K562 (cell line): ENCODE measurements around the gene C6orf15. TPM values are rescaled to one million over a fixed set of nuclear protein-coding genes. Genes with fewer than 3 reads are reported as not detected.

Experiments
- CCNT2 ChIP-seq: IDR thresholded peaks from 2 replicates; pipeline ENCODE4 v1.6.1; 2011; ENCODE audit warnings: borderline replicate concordance, low read depth, mild to moderate bottlenecking, moderate library complexity, mixed read lengths, low read length; ENCODE audit not compliant: insufficient read length; ENCODE audit errors: extremely low read depth
- ESRRB ChIP-seq: fragments of 250-450 bp; sonication (Bioruptor Pico); IDR thresholded peaks from 2 replicates; pipeline ENCODE4 v1.5.0; 2020; ENCODE audit warnings: mild to moderate bottlenecking, moderate library complexity, borderline replicate concordance
- GTF2F1 ChIP-seq: IDR thresholded peaks from 2 replicates; pipeline ENCODE4 v1.6.1; 2011; ENCODE audit warnings: low read depth, low read length, improper control_type of control experiment
- NFE2 ChIP-seq: IDR thresholded peaks from 2 replicates; pipeline ENCODE4 v1.6.1; 2014; ENCODE audit warnings: antibody characterized with exemption, low read depth
- NRF1 ChIP-seq, 2 experiments: fragments of 450-650 bp; IDR thresholded peaks in 1 of 2; conservative IDR thresholded peaks in 1 of 2; 2 replicates each; pipeline ENCODE4 v1.6.1; 2014; ENCODE audit warnings: mild to moderate bottlenecking in 2 of 2
- RBM25 ChIP-seq: fragments of 200-400 bp; formaldehyde crosslinking; IDR thresholded peaks from 2 replicates; pipeline ENCODE4 v1.6.1; 2018; ENCODE audit warnings: low read length, low read depth, moderate library complexity; ENCODE audit not compliant: severe bottlenecking
- STAG1 ChIP-seq: sonication (generic); formaldehyde crosslinking; IDR thresholded peaks from 2 replicates; pipeline ENCODE4 v1.5.0; 2020; ENCODE audit warnings: missing genetic modification reagents, borderline replicate concordance
- ZNF696 ChIP-seq: fragments of 250-450 bp; sonication (Bioruptor Pico); conservative IDR thresholded peaks from 2 replicates; pipeline ENCODE4 v1.4.0; 2020; ENCODE audit warnings: mild to moderate bottlenecking, moderate library complexity
- polyA plus RNA-seq, 8 experiments: library from polyadenylated mRNA; depleted of rRNA in 4 of 8; stranded (reverse) in 5 of 8; unstranded in 3 of 8; fragments of >200 nt; fragmentation: Nextera tagmentation in 2 of 8; fragmentation: Illumina TruSeq in 1 of 8; extraction: Ambion mirVana in 2 of 8; extraction: Trizol in 1 of 8; gene quantifications; 2 replicates each; pipeline versions ENCODE4 v1.2.1 to v1.2.3, GENCODE V29; 2011 to 2014; ENCODE audit warnings: inconsistent platforms in 1 of 8, missing spikeins in 1 of 8
- total RNA-seq, 7 experiments: library from RNA; depleted of rRNA in 6 of 7; stranded (reverse); fragments of >200 nt in 6 of 7; fragmentation: Illumina TruSeq in 2 of 7; extraction: Trizol in 2 of 7; gene quantifications; 2 replicates each; pipeline versions ENCODE4 v1.2.1 to v1.2.3, GENCODE V29; 2011 to 2021; ENCODE audit warnings: low replicate concordance in 1 of 7
- TF ChIP-seq, protein P1 (sequence below): fragments of 150-350 bp; IDR thresholded peaks from 2 replicates; pipeline ENCODE4 v1.6.1; 2014; ENCODE audit warnings: low read depth, mild to moderate bottlenecking, low read length, borderline replicate concordance
- TF ChIP-seq, protein P2 (sequence below): fragments of 250-450 bp; sonication (Bioruptor Pico); IDR thresholded peaks from 2 replicates; pipeline ENCODE4 v1.8.0; 2022; ENCODE audit warnings: inconsistent platforms, mild to moderate bottlenecking, moderate library complexity, borderline replicate concordance
- TF ChIP-seq, protein P3 (sequence below), 3 experiments: IDR thresholded peaks in 2 of 3; conservative IDR thresholded peaks in 1 of 3; 2 replicates each; pipeline ENCODE4 v1.5.1; 2011 to 2012; ENCODE audit warnings: low read length in 3 of 3, mild to moderate bottlenecking in 3 of 3, control low read depth in 2 of 3, improper control_type of control experiment in 1 of 3, inconsistent platforms in 1 of 3, low read depth in 1 of 3, mixed read lengths in 1 of 3, moderate library complexity in 1 of 3; ENCODE audit not compliant: insufficient read depth in 2 of 3
- TF ChIP-seq, protein P4 (sequence below), 2 experiments: IDR thresholded peaks in 1 of 2; conservative IDR thresholded peaks in 1 of 2; 2 replicates each; pipeline ENCODE4 v1.6.1; 2016; ENCODE audit warnings: low read depth in 2 of 2, mild to moderate bottlenecking in 1 of 2, missing compliant biosample characterization in 1 of 2, missing genetic modification characterization in 1 of 2, moderate library complexity in 1 of 2
- TF ChIP-seq, protein P5 (sequence below): sonication (generic); formaldehyde crosslinking; IDR thresholded peaks from 2 replicates; pipeline ENCODE4 v1.8.1; 2023; ENCODE audit warnings: mild to moderate bottlenecking, missing genetic modification reagents

The C6orf15 gene
- total and polyA plus RNA-seq, 9 of the 15 experiments (the other 6 are each of a cell fraction or from before 2014, with no cell fraction given) = not detected

DNA sequence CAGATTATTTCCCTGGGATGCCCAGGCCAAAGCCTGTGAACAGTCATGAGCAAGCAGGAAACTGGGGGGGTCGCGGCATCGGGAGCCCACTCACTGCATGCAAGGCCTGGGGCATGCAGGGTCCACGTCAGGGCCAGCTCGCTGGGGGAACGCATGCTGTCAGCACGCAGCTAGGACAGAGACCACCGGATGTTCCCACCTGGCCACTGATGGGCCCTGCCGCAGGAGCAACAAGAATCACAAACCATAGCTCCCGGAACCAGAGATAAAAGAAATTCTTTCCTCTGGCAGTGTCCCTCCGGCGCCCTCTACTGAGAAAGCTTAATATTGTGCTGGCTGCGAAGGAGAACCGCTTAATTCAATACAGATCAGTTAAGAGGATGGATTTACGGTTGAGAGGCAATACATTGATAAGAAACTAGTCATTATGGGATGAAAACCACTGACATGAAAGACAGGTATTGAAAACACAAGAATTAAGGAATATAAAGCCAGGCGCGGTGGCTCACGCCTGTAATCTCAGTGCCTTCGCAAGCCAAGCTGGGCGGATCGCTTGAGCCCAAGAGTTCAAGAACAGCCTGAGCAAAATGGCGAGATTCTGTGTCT, 32.6 kb downstream of the C6orf15 start (continued):
- TF ChIP-seq, protein P1, sequence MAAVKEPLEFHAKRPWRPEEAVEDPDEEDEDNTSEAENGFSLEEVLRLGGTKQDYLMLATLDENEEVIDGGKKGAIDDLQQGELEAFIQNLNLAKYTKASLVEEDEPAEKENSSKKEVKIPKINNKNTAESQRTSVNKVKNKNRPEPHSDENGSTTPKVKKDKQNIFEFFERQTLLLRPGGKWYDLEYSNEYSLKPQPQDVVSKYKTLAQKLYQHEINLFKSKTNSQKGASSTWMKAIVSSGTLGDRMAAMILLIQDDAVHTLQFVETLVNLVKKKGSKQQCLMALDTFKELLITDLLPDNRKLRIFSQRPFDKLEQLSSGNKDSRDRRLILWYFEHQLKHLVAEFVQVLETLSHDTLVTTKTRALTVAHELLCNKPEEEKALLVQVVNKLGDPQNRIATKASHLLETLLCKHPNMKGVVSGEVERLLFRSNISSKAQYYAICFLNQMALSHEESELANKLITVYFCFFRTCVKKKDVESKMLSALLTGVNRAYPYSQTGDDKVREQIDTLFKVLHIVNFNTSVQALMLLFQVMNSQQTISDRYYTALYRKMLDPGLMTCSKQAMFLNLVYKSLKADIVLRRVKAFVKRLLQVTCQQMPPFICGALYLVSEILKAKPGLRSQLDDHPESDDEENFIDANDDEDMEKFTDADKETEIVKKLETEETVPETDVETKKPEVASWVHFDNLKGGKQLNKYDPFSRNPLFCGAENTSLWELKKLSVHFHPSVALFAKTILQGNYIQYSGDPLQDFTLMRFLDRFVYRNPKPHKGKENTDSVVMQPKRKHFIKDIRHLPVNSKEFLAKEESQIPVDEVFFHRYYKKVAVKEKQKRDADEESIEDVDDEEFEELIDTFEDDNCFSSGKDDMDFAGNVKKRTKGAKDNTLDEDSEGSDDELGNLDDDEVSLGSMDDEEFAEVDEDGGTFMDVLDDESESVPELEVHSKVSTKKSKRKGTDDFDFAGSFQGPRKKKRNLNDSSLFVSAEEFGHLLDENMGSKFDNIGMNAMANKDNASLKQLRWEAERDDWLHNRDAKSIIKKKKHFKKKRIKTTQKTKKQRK = no peak
- TF ChIP-seq, protein P2, sequence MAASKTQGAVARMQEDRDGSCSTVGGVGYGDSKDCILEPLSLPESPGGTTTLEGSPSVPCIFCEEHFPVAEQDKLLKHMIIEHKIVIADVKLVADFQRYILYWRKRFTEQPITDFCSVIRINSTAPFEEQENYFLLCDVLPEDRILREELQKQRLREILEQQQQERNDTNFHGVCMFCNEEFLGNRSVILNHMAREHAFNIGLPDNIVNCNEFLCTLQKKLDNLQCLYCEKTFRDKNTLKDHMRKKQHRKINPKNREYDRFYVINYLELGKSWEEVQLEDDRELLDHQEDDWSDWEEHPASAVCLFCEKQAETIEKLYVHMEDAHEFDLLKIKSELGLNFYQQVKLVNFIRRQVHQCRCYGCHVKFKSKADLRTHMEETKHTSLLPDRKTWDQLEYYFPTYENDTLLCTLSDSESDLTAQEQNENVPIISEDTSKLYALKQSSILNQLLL = no peak
- TF ChIP-seq GTF2F1 = no peak
- no peak; the same call in 1 of the 2 replicates for TF ChIP-seq NFE2
- TF ChIP-seq CCNT2 = no peak
- peak; percentile 73; the same call in 1 of the 2 replicates for TF ChIP-seq STAG1
- TF ChIP-seq ESRRB (CRISPR knock-in tag) = no peak
- TF ChIP-seq, protein P3, sequence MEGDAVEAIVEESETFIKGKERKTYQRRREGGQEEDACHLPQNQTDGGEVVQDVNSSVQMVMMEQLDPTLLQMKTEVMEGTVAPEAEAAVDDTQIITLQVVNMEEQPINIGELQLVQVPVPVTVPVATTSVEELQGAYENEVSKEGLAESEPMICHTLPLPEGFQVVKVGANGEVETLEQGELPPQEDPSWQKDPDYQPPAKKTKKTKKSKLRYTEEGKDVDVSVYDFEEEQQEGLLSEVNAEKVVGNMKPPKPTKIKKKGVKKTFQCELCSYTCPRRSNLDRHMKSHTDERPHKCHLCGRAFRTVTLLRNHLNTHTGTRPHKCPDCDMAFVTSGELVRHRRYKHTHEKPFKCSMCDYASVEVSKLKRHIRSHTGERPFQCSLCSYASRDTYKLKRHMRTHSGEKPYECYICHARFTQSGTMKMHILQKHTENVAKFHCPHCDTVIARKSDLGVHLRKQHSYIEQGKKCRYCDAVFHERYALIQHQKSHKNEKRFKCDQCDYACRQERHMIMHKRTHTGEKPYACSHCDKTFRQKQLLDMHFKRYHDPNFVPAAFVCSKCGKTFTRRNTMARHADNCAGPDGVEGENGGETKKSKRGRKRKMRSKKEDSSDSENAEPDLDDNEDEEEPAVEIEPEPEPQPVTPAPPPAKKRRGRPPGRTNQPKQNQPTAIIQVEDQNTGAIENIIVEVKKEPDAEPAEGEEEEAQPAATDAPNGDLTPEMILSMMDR (IDR thresholded peaks at IDR 0.05 in 2 of 3, conservative IDR thresholded peaks at IDR 0.05 in 1 of 3; ENCODE audit: insufficient read depth in 2 of 3, low read depth in 1 of 3, low read length in 3 of 3) = peak; percentile 85 to 95 (median 89)
- TF ChIP-seq ZNF696 (CRISPR knock-in tag) = no peak
- TF ChIP-seq, protein P4, sequence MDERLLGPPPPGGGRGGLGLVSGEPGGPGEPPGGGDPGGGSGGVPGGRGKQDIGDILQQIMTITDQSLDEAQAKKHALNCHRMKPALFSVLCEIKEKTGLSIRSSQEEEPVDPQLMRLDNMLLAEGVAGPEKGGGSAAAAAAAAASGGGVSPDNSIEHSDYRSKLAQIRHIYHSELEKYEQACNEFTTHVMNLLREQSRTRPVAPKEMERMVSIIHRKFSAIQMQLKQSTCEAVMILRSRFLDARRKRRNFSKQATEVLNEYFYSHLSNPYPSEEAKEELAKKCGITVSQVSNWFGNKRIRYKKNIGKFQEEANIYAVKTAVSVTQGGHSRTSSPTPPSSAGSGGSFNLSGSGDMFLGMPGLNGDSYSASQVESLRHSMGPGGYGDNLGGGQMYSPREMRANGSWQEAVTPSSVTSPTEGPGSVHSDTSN (CRISPR knock-in tag; IDR thresholded peaks at IDR 0.05; ENCODE audit: low read depth) = no peak
- TF ChIP-seq, protein P4 (tag; conservative IDR thresholded peaks at IDR 0.05; ENCODE audit: low read depth) = peak; percentile 75
- TF ChIP-seq, protein P5, sequence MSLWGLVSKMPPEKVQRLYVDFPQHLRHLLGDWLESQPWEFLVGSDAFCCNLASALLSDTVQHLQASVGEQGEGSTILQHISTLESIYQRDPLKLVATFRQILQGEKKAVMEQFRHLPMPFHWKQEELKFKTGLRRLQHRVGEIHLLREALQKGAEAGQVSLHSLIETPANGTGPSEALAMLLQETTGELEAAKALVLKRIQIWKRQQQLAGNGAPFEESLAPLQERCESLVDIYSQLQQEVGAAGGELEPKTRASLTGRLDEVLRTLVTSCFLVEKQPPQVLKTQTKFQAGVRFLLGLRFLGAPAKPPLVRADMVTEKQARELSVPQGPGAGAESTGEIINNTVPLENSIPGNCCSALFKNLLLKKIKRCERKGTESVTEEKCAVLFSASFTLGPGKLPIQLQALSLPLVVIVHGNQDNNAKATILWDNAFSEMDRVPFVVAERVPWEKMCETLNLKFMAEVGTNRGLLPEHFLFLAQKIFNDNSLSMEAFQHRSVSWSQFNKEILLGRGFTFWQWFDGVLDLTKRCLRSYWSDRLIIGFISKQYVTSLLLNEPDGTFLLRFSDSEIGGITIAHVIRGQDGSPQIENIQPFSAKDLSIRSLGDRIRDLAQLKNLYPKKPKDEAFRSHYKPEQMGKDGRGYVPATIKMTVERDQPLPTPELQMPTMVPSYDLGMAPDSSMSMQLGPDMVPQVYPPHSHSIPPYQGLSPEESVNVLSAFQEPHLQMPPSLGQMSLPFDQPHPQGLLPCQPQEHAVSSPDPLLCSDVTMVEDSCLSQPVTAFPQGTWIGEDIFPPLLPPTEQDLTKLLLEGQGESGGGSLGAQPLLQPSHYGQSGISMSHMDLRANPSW (CRISPR knock-in tag) = no peak
- no peak for TF ChIP-seq RBM25
- 0 out of 4 replicates have a peak, but pooled peaks of 1 of the 2 experiments have one; percentile 13 for TF ChIP-seq NRF1 (conservative IDR thresholded peaks at IDR 0.05 in 1 of 2, IDR thresholded peaks at IDR 0.05 in 1 of 2)
